ENCODE measurements around the gene IDH2.

The IDH2 gene

DNA sequence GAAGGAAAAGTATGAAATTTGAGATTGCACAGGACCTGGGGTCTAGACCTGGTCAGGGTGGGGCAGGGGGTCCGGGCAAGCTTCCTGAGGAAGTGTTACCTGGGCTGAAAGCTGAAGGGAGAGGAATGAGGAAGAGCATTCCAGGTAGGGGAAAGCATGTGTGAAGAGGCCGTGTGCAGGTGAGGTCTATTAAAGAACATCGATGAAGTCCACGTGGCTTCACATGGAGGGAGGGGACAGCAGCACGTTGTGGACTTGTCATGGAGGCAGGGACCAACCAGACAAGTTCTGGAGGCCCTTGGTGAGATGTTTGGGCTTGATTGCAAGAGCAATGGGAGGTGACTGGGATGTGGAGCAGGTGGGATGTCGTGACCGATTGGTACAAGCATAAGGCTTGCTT, 47.1 kb downstream of the IDH2 start:
- ATAC-seq, result no peak
- TF ChIP-seq, protein P1, sequence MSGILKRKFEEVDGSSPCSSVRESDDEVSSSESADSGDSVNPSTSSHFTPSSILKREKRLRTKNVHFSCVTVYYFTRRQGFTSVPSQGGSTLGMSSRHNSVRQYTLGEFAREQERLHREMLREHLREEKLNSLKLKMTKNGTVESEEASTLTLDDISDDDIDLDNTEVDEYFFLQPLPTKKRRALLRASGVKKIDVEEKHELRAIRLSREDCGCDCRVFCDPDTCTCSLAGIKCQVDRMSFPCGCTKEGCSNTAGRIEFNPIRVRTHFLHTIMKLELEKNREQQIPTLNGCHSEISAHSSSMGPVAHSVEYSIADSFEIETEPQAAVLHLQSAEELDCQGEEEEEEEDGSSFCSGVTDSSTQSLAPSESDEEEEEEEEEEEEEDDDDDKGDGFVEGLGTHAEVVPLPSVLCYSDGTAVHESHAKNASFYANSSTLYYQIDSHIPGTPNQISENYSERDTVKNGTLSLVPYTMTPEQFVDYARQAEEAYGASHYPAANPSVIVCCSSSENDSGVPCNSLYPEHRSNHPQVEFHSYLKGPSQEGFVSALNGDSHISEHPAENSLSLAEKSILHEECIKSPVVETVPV (CRISPR knock-in tag; IDR thresholded peaks at IDR 0.05), result no peak
- TF ChIP-seq SNAI2 (CRISPR knock-in tag; IDR thresholded peaks at IDR 0.05), result no peak
- TF ChIP-seq ZNF70 (CRISPR knock-in tag; IDR thresholded peaks at IDR 0.05), result no peak
- TF ChIP-seq GLIS3 (CRISPR knock-in tag; IDR thresholded peaks at IDR 0.05), result no peak
- TF ChIP-seq TOX (CRISPR knock-in tag; IDR thresholded peaks at IDR 0.05; ENCODE audit: borderline replicate concordance), result no peak
- TF ChIP-seq ZFP30 (CRISPR knock-in tag; IDR thresholded peaks at IDR 0.05), result no peak
- no peak for TF ChIP-seq PATZ1 (CRISPR knock-in tag; IDR thresholded peaks at IDR 0.05; ENCODE audit: borderline replicate concordance)
- TF ChIP-seq POU6F1 (CRISPR knock-in tag; IDR thresholded peaks at IDR 0.05; ENCODE audit: borderline replicate concordance, low read depth), result no peak
- TF ChIP-seq RARB (CRISPR knock-in tag; IDR thresholded peaks at IDR 0.05), result no peak
- TF ChIP-seq ZNF565 (CRISPR knock-in tag; conservative IDR thresholded peaks at IDR 0.05; ENCODE audit: low read depth), result no peak
- no peak for TF ChIP-seq ZFP3 (CRISPR knock-in tag; IDR thresholded peaks at IDR 0.05)
- no peak for TF ChIP-seq ESRRG (CRISPR knock-in tag; IDR thresholded peaks at IDR 0.05)
- no peak for TF ChIP-seq ZC3H10 (CRISPR knock-in tag; IDR thresholded peaks at IDR 0.05)
- TF ChIP-seq, protein P2, sequence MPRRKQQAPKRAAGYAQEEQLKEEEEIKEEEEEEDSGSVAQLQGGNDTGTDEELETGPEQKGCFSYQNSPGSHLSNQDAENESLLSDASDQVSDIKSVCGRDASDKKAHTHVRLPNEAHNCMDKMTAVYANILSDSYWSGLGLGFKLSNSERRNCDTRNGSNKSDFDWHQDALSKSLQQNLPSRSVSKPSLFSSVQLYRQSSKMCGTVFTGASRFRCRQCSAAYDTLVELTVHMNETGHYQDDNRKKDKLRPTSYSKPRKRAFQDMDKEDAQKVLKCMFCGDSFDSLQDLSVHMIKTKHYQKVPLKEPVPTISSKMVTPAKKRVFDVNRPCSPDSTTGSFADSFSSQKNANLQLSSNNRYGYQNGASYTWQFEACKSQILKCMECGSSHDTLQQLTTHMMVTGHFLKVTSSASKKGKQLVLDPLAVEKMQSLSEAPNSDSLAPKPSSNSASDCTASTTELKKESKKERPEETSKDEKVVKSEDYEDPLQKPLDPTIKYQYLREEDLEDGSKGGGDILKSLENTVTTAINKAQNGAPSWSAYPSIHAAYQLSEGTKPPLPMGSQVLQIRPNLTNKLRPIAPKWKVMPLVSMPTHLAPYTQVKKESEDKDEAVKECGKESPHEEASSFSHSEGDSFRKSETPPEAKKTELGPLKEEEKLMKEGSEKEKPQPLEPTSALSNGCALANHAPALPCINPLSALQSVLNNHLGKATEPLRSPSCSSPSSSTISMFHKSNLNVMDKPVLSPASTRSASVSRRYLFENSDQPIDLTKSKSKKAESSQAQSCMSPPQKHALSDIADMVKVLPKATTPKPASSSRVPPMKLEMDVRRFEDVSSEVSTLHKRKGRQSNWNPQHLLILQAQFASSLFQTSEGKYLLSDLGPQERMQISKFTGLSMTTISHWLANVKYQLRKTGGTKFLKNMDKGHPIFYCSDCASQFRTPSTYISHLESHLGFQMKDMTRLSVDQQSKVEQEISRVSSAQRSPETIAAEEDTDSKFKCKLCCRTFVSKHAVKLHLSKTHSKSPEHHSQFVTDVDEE (CRISPR knock-in tag; IDR thresholded peaks at IDR 0.05), result no peak
- TF ChIP-seq CREB5 (CRISPR knock-in tag; IDR thresholded peaks at IDR 0.05; ENCODE audit: low read depth), result no peak
- no peak for TF ChIP-seq CSDC2 (CRISPR knock-in tag; IDR thresholded peaks at IDR 0.05)
- TF ChIP-seq ISL1 (CRISPR knock-in tag; IDR thresholded peaks at IDR 0.05), result no peak
- TF ChIP-seq ZNF8 (CRISPR knock-in tag; IDR thresholded peaks at IDR 0.05), result no peak
- TF ChIP-seq PPARA (CRISPR knock-in tag; IDR thresholded peaks at IDR 0.05; ENCODE audit: borderline replicate concordance), result no peak

DNA sequence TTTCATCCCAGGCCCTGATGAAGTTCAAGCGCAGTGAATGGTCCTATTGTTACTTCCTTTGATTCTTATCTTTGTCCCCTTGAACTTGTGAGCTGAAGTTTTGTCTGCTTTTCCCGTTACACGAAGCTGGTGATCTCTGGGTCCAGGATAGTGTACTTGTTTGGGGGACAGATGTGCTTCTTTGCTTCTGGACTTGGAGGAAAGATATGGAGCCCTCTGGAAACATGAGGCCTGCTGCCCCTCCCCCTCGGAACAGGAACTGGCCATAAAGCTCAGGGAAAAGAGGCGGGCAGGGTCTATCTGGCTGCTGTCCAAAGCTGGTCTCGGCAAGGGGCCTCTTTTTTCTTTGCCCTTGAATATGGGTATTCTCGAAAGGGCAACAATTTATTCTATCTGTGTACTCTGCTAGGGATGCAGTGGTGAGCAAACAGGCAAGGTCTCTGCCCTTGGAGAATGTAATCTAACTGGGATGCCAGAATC, 47.6 kb downstream of the IDH2 start:
- no peak for TF ChIP-seq CSDC2 (CRISPR knock-in tag; IDR thresholded peaks at IDR 0.05)
- TF ChIP-seq PPARA (CRISPR knock-in tag; IDR thresholded peaks at IDR 0.05; ENCODE audit: borderline replicate concordance), result no peak
- TF ChIP-seq ZNF565 (CRISPR knock-in tag; conservative IDR thresholded peaks at IDR 0.05; ENCODE audit: low read depth), result no peak
- TF ChIP-seq OSR1 (CRISPR knock-in tag; IDR thresholded peaks at IDR 0.05), result no peak
- no peak for TF ChIP-seq SNAI2 (CRISPR knock-in tag; IDR thresholded peaks at IDR 0.05)
- no peak for TF ChIP-seq TOX (CRISPR knock-in tag; IDR thresholded peaks at IDR 0.05; ENCODE audit: borderline replicate concordance)
- no peak for TF ChIP-seq ISL1 (CRISPR knock-in tag; IDR thresholded peaks at IDR 0.05)
- TF ChIP-seq, protein P2 (CRISPR knock-in tag; IDR thresholded peaks at IDR 0.05), result no peak
- TF ChIP-seq ESRRG (CRISPR knock-in tag; IDR thresholded peaks at IDR 0.05), result no peak
- no peak for TF ChIP-seq BACH2 (CRISPR knock-in tag; IDR thresholded peaks at IDR 0.05; ENCODE audit: borderline replicate concordance)
- no peak for TF ChIP-seq ZNF70 (CRISPR knock-in tag; IDR thresholded peaks at IDR 0.05)
- no peak for TF ChIP-seq ZFP30 (CRISPR knock-in tag; IDR thresholded peaks at IDR 0.05)
- TF ChIP-seq POU6F1 (CRISPR knock-in tag; IDR thresholded peaks at IDR 0.05; ENCODE audit: borderline replicate concordance, low read depth), result no peak
- no peak for ATAC-seq
